ENCODE results near the gene LETMD1. TPM values are rescaled to one million over a fixed set of nuclear protein-coding genes. Genes with fewer than 3 reads are reported as not detected.
"Not testable (repeated sequence)": the region's sequence is repeated elsewhere in the genome, so short reads cannot be mapped to it uniquely, and the experiment has no call there.

LETMD1 gene
- total and polyA plus RNA-seq, 7 donors = 37.0 to 87.2 (median 61.4) TPM

DNA sequence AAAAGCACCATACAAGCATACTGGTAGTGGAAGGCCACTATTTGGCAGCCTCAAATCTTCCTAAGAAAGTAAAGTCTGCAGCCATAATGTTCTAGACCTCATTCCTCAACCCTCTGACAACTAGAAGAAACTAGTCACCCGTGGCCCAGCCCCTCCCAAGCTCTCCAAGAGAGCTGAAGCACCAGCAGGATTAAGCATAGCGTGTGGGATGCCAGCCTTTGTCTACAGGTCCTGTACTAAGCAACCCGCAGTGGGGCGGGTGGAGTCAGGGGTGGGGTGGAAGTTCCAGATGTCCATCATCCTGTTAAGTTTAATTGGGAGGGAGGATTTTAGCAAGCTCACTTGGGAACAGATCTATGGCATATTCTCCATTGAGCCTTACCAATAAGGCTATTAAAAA lies 36.2 kb upstream of the LETMD1 start:
- 66 to 84% methylated on average over 4 of the region's 4 CpGs for WGBS, 2 donors
- no peaks in the 10 kb centered on the region for H3K27me3 ChIP-seq
- H3K4me1 ChIP-seq = no peaks in the 10 kb centered on the region
- DNase-seq = no peak
- intact Hi-C loops (cut with DNase I) = no loop called here
- peaks cover 0 to 15% (median 0%) of the 10 kb centered on the region in 4 donors for H3K36me3 ChIP-seq
- no peak overlapping the region for H3K4me3 ChIP-seq
- no peak overlapping the region for H3K27ac ChIP-seq
- no peaks in the 10 kb centered on the region for H3K9me3 ChIP-seq
- TF ChIP-seq, protein P1, sequence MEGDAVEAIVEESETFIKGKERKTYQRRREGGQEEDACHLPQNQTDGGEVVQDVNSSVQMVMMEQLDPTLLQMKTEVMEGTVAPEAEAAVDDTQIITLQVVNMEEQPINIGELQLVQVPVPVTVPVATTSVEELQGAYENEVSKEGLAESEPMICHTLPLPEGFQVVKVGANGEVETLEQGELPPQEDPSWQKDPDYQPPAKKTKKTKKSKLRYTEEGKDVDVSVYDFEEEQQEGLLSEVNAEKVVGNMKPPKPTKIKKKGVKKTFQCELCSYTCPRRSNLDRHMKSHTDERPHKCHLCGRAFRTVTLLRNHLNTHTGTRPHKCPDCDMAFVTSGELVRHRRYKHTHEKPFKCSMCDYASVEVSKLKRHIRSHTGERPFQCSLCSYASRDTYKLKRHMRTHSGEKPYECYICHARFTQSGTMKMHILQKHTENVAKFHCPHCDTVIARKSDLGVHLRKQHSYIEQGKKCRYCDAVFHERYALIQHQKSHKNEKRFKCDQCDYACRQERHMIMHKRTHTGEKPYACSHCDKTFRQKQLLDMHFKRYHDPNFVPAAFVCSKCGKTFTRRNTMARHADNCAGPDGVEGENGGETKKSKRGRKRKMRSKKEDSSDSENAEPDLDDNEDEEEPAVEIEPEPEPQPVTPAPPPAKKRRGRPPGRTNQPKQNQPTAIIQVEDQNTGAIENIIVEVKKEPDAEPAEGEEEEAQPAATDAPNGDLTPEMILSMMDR (IDR thresholded peaks at IDR 0.05) = no peak
- TF ChIP-seq POLR2AphosphoS5 (IDR thresholded peaks at IDR 0.05) (no peak), EP300 (IDR thresholded peaks at IDR 0.05) (no peak), POLR2A (IDR thresholded peaks at IDR 0.05) (no peak)

- peaks cover 0 to 8% (median 0%) of the 10 kb centered on the region in 4 donors for H3K36me3 ChIP-seq
- no peaks in the 10 kb centered on the region for H3K27me3 ChIP-seq
- H3K4me1 ChIP-seq = no peaks in the 10 kb centered on the region
- H3K9me3 ChIP-seq = no peaks in the 10 kb centered on the region
- TF ChIP-seq, protein P1 (IDR thresholded peaks at IDR 0.05) = no peak
- TF ChIP-seq EP300 (IDR thresholded peaks at IDR 0.05) (no peak), POLR2A (IDR thresholded peaks at IDR 0.05) (no peak), POLR2AphosphoS5 (IDR thresholded peaks at IDR 0.05) (no peak)
- intact Hi-C loops (cut with DNase I) = no loop called here
- H3K27ac ChIP-seq = no peak overlapping the region
- no peak overlapping the region for H3K4me3 ChIP-seq
- no peak for DNase-seq
- WGBS, 2 donors = 80 to 88% methylated on average over 5 of the region's 5 CpGs
These were observed 35.4 kb upstream of the LETMD1 start for GRCh38 chr12:51012570-51013236.

GRCh38 chr12:51013441-51013840 lies 34.7 kb upstream of the LETMD1 start:
- no peaks in the 10 kb centered on the region for H3K4me1 ChIP-seq
- no peak for DNase-seq
- intact Hi-C loops (cut with DNase I) = no loop called here
- 96% methylated on average over 7 of the region's 7 CpGs for WGBS, 2 donors
- H3K27me3 ChIP-seq = no peaks in the 10 kb centered on the region
- H3K9me3 ChIP-seq = no peaks in the 10 kb centered on the region
- H3K27ac ChIP-seq = no peak overlapping the region
- TF ChIP-seq POLR2A (IDR thresholded peaks at IDR 0.05) (no peak), POLR2AphosphoS5 (IDR thresholded peaks at IDR 0.05) (no peak), EP300 (IDR thresholded peaks at IDR 0.05) (no peak)
- TF ChIP-seq, protein P1 (IDR thresholded peaks at IDR 0.05) = no peak
- no peak overlapping the region for H3K4me3 ChIP-seq
- H3K36me3 ChIP-seq = peaks cover 0 to under 1% (median 0%) of the 10 kb centered on the region in 4 donors

DNA sequence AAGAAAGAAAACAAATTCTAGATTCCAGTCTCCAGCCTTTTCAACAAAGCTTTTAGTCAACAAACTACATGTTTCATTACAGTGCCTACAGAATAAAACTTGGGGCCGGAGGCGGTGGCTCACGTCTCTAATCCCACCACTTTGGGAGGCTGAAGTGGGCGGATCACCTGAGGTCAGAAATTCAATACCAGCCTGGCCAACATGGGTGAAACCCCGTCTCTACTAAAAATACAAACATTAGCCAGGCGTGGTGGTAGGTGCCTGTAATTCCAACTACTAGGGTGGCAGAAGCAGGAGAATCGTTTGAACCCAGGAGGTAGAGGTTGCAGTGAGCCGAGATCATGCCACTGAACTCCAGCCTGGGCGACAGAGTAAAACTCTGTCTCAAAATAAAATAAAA lies 33.7 kb upstream of the LETMD1 start:
- DNase-seq; H3K36me3 ChIP-seq; H3K4me1 ChIP-seq; H3K9me3 ChIP-seq; H3K4me3 ChIP-seq; H3K27me3 ChIP-seq; intact Hi-C loops (cut with DNase I); H3K27ac ChIP-seq: not testable (repeated sequence)
- 91 to 92% methylated on average over 9 of the region's 9 CpGs for WGBS, 2 donors

GRCh38 chr12:51017452-51017851 lies 30.7 kb upstream of the LETMD1 start:
- Histone ChIP-seq H3K4me3 (no peak overlapping the region), H3K4me1 (peaks cover 0 to 5% (median 0%) of the 10 kb centered on the region in 4 donors), H3K27ac (no peak overlapping the region), H3K36me3 (no peaks in the 10 kb centered on the region), H3K9me3 (no peaks in the 10 kb centered on the region), H3K27me3 (no peaks in the 10 kb centered on the region)
- DNase-seq = no peak
- no peak for TF ChIP-seq EP300 (IDR thresholded peaks at IDR 0.05)
- TF ChIP-seq POLR2A (IDR thresholded peaks at IDR 0.05) = no peak
- no peak for TF ChIP-seq POLR2AphosphoS5 (IDR thresholded peaks at IDR 0.05)
- TF ChIP-seq, protein P1 (IDR thresholded peaks at IDR 0.05) = no peak
- intact Hi-C loops (cut with DNase I) = no loop called here

All from sigmoid colon (tissue), 7 donors.